ENCODE measurements around the gene SLC5A9.

DNA sequence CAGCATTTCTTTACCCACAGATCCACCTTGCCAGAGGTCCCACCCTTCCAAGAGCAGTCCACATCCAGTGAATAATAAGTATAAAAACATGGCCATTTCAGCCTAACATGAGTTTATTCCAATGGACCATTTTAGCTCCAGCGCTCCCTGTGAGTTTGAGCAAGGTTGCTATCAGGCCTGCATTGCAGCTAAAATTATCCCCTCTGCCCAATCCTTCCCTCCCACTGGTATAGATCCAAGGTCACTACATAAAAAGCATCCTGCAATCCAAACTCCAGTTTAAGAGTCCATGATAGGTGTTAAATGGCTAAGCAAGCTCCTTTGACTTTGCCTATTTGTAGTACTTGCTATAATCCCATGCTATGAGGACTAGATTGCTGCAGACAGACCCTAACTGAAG lies 35.6 kb downstream of the SLC5A9 start:
- TF ChIP-seq POLR3A (IDR thresholded peaks at IDR 0.05; ENCODE audit: borderline replicate concordance, extremely low read depth, insufficient read depth, insufficient read length) (no peak), NONO (IDR thresholded peaks at IDR 0.05; ENCODE audit: low read depth in 2 of 2, low read length in 1 of 2) (no peak)
- TF ChIP-seq, protein P1, sequence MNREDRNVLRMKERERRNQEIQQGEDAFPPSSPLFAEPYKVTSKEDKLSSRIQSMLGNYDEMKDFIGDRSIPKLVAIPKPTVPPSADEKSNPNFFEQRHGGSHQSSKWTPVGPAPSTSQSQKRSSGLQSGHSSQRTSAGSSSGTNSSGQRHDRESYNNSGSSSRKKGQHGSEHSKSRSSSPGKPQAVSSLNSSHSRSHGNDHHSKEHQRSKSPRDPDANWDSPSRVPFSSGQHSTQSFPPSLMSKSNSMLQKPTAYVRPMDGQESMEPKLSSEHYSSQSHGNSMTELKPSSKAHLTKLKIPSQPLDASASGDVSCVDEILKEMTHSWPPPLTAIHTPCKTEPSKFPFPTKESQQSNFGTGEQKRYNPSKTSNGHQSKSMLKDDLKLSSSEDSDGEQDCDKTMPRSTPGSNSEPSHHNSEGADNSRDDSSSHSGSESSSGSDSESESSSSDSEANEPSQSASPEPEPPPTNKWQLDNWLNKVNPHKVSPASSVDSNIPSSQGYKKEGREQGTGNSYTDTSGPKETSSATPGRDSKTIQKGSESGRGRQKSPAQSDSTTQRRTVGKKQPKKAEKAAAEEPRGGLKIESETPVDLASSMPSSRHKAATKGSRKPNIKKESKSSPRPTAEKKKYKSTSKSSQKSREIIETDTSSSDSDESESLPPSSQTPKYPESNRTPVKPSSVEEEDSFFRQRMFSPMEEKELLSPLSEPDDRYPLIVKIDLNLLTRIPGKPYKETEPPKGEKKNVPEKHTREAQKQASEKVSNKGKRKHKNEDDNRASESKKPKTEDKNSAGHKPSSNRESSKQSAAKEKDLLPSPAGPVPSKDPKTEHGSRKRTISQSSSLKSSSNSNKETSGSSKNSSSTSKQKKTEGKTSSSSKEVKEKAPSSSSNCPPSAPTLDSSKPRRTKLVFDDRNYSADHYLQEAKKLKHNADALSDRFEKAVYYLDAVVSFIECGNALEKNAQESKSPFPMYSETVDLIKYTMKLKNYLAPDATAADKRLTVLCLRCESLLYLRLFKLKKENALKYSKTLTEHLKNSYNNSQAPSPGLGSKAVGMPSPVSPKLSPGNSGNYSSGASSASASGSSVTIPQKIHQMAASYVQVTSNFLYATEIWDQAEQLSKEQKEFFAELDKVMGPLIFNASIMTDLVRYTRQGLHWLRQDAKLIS (CRISPR knock-in tag; IDR thresholded peaks at IDR 0.05), result no peak
